Stimulated activated CD4-positive, alpha-beta T cell treated with anti-CD3 and anti-CD28 coated beads, Interleukin-4, amount 100 ng/mL, for 4 hours (primary cell): ENCODE results near the gene EIF4E1B.
A peak's percentile ranks its signal among the peaks of the same experiment; 100 is the strongest.

Experiments used
- DNase-seq, 2 experiments: peaks; one replicate each; pipeline ENCODE4 v3.0.0-alpha.2; 2020

EIF4E1B gene

DNA sequence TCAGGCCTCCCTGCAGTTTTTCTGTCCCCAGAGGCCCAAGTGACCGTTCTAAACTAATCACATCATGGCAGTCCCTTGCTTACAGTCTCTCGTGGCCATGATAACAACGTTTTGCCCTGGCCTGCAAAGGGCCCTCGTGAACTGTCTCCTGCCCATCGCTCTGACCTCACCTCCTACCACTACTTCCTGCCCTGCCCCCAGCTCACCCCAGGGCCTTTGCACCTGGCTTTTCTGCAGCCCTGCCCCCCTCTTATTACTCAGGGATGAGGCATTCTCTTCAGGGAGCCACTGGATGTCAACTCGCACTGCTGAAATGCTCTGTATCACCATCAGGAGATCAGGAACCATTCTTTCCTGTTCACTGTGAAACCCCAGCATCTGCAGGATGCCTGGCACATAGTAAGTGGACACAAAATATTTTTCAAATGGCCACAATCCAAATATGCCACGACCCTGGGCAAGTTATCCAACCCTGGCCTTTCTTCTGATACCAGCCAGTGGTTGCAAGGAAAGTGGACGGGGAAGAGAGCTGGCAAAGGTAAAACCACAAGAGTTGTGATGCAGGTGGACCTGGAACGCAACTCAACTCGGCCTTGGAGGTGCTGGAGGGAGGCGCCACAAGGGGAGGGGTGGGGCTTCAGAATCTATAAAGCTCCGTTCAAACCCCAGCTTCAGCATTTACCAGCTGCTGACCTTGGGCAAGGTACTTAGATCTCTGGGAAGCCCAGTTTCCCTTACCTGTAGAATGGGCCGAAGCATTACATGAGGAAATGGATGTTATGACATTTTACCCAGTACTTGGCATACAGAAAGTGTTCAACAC lies 1.9 kb upstream of the EIF4E1B start:
- no peak for DNase-seq

DNA sequence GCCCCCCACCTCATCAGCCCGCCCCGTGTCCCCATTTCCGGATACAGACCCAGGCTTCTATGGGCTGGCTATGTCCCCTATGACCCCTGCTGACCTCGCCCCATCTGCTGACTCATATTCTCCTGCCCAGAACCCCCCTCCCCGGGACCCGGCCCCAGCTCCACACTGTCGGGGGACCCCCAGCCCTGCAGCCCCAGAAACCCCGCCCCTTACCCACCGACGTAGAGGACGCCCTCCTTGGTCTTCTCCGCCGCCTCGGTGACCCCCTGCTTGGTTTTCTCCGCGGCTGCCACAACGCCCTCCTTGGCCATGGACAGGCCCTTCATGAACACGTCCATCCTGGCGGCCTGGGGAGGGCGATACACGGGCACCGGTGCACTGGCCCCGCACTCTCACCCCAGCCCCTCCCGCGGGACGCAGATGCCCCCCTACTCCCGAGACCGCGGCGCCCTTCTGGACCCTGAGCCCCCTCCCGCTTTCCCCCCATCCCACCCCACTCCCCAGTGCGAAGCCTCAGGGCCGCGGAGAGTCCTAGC lies 1.1 kb upstream of the EIF4E1B start:
- DNase-seq = no peak

DNA sequence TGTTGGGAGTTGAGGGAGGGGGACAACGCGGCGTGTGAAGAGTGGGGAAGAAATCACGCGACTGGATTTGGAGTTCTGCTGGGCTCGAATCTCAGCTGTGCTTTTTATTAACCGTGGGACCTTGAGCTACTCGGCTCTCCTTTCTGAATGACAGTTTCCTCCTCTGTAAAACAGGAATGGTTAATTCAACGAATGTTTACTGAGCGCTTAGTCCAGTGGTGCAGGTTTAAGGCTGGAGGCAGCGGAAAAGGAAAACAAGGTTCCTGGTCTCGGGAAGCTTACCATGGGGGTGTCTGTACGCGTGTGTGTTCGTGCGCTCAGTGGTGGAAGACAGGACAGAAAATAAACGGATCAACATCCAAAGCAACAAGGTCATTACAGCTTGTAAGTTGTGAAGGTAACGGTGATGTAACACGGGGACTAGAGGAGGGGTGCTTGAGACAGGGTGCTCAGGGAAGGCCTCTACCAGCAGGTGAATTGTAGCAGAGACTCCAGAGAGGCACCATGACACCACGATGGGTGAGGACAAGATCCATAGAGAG lies 277 bp downstream of the EIF4E1B start:
- no peak for DNase-seq

DNA sequence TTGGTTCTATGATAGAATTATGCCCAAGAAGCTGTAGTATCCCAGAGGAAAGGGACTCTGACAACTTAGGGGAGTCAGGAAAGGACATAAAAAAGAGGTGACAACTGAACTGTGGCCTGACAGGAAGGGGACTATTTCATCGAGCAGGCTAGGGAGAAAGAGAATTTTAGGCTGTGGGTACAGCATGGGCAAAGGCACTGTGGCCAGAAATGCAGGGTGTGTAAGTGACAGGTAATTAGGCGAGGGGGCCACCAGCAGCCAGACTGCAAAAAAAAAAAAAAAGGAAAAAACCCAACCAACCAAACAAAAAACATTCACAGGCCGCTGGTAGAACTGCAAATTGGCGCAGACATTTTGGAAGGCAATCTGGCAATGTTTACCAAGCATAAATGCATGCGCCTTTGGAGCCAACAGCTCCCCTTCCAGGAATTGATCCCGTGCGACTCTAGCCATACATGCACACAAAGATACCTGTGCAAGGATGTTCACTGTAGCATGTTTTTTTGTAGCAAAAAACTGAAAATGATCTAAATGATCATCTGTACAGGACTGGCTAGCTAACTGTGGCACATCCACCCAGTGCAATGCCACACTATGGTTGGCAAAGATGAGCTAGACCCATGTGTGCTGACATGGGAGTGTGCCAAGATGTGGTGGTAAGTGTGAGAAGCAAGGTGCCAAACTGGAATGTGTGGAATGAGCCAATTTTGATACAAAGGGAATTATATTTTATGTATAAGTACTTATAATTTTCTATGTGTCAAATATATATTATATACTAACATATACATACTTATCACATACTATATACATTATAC lies 1.1 kb downstream of the EIF4E1B start:
- DNase-seq = no peak

DNA sequence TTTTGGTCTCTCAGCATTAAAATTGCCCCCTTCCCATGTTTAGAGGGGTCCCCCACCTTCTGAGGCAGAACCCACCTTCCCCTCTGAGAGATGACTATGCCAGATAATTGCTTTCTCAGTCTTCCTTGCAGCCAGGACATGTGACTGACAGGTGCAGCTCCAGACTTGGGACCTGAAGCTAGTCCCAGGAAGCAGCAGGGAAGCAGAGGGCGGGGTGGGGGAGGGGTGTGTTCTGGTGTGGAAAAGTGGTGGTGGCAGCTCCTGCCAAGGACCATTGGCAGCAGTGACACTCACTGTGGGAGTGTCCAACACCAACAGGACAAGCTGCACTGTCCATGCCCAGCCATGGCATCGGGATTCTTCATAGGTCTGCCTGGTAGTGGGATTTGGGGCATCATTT lies 2.3 kb downstream of the EIF4E1B start:
- no peak for DNase-seq

DNA sequence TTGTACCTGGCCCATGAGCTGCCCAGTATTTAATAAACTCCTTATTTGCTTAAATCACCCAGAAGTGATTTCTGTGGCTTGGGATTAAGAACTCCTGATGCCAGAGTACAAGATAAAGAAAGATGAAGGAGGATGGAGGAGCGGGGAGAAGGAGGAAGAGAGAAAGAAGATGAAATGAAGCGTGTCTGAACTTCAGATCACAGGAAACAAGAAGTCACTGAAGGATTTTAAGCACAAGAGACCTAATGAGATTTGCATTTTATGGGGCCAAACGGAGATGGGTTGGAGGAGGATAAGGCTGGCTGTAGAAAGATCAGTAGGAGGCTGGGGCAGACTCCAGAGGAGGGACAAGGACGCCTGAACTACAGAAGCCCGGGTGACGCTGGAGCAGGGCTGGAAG lies 3.1 kb downstream of the EIF4E1B start:
- no peak for DNase-seq

DNA sequence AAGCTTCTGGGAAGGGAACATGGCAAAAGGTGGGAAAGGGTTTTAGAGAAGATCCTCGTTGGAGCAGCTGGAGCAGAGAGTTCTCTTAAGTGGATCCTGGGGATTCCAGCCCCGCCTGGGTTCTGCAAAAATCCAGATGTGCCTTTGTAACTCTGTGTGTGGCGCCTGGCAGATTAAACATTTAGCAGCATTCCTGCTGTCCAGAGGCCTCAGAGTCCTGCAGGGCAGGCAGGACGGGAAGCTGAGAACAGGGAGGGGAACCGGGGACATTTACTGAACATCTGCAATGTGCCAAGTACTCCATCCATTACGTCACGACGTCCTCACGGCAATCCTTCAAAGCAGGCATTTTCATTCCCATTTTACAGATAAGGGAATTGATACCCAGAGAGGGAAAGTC lies 6.0 kb downstream of the EIF4E1B start:
- DNase-seq = no peak

DNA sequence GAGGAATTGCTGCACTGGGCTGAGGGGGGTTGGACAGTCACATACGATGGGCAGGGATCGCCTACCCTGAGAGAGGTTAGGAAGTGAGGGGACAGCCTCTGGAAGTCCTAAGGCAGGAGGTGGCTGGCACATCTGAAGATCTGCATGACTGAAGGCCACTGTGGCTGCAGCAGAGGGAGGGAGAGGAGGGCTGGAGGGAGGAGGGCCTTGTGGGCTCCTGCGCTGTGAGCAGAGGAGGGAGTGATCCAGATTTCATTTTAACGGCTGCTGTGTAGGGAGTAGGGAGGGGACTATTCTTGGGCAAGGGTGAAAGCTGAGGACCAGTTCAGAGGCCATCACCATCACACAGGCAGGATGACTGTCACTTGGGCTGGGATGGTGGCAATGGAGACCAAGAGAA lies 7.1 kb downstream of the EIF4E1B start:
- no peak for DNase-seq

DNA sequence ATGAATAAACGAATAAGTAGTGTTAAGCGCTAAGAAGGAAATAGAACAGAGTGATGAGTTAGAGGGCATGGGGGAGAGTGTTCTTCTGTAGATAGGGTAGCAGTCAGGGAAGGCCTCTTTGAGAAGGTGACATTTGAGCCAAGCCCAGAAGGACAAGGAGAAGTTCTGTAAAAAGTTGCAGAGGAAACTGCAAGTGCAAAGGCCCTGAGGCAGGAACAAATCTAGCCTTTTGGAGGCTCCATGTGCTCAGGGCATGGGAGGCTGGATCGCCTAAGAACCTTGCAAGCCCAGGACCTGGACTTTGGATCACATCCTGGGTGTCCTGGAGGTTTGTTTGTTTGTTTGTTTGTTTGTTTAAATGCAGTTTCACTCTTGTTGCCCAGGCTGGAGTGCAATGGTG lies 8.0 kb downstream of the EIF4E1B start:
- DNase-seq = no peak

DNA sequence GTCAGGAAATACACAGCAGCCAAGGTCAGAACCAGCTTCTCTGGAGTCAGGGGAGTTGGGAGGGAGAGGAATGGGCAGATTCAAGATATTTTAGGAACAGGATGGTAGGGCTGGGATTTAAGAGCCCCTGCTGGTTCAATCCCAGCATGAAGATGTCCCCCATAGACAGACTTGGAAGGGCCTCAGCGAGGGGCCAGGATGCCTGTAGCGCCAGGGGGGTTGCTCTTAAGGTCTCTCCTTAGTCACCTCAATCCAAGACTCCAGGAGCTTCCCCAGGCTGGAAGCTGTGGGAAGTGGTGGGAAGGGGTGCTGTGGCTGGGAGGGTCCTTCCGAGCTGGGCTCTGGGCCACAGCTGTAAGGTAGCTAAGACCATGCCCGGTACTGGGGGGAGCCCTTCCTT lies 8.7 kb downstream of the EIF4E1B start:
- no peak for DNase-seq

DNA sequence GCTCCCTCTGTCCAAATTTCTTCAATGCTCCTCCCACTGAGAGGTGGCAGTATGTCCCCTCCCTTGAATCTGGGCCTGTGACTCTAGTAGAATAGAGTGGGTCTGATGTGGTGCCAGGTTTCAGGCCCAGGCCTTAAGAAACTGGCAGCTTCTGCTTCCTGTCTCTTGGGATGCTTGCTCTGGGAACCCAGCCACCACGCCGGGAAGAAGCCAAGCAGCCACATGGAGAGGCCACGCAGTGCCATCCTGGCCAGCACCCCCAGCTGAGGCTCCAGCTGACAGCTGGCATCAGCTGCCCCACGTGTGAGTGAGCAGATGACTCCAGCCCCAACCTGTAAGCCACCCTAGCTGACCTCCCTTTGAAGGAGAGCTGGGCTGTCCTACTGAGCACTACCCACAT lies 9.5 kb downstream of the EIF4E1B start:
- no peak for DNase-seq

DNA sequence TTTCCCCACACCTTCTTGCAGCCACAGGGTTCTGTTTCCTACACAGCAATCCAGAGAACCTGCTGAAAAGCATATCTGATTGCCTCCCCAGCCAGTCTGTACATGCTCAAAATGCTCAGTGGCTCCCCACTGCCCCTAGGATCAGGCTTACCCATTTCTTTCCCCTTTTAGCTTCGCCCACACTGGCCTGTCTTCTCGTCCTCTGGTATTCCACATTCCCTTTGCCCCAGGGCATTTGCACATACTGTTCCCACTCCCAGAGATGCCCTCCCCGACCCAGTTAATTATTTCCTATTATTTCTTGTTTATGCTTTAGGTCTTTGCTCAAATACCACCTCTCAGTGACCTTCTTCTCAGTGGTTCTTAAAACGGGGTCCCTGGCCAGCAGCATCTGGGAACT lies 10.1 kb downstream of the EIF4E1B start:
- DNase-seq = no peak

DNA sequence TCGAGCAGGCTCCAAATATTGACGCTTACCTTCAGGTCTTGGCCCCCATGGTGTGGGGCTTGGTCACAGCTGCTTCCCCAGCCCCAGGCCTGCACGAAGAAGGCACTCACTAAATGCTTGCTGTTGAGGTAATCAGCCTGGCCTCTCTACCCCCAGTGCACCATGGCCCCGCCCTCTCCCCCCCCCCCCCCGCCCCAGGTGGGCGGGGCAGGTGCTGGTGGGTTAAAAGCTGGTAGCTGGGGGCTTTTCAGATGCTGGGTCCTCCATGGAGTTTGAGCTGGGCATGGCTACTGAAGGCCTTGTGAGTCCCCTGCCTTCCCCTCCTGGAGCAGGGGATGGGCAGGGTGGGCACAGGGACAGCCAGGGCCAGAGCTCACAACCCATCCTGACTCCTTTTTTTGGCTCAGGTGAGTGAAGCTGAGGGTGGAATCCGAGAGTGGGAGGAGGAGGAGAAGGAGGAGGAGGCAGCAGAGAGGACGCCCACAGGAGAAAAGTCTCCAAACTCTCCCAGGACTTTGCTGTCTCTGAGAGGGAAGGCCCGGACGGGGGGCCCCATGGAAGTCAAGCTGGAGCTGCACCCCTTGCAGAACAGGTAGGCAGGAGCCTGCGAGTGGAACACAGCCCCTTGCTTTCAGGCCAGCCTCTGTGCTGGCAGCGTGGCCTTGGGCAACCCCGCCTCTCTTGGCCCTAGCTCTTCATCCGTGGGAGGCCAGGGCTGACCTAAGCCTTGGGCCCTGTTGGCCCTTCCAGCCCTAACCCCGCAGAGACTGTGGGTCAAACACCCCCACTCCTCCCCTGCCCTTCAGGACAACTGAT lies 12.4 kb downstream of the EIF4E1B start:
- DNase-seq = no peak

DNA sequence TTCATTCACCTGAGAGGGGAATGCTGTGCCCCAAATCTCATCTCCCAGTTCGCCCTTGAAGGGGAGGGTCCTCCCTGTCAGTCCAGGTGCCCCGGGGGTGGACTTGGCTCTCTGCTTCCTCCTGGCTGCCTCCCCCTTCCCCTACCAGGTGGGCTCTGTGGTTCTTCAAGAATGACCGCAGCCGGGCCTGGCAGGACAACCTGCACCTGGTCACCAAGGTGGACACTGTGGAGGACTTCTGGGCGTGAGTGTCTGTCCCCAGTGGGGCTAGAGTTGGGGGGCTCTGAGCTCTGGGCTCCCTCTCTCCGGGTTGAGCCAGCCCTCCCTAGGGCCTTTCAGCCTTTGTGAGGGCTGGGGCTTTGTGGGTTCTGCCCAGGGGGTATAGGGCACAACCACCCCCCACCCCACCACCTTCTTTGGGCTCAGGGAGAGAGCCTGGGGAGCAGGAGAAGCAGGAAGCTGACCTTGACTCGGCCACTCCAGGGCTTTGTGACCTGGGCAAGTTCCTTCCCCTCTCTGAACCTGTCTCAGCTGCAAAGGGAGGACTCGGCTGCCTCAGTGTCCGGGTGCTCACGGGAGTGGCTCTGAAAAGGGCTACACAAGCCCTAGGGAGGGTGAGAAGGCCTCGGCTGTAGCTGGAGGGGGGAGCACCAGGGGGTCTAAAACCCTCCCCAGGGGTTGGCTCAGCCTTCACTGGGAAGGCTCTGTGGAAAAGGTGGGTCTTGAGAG lies 13.2 kb downstream of the EIF4E1B start:
- no peak for DNase-seq

DNA sequence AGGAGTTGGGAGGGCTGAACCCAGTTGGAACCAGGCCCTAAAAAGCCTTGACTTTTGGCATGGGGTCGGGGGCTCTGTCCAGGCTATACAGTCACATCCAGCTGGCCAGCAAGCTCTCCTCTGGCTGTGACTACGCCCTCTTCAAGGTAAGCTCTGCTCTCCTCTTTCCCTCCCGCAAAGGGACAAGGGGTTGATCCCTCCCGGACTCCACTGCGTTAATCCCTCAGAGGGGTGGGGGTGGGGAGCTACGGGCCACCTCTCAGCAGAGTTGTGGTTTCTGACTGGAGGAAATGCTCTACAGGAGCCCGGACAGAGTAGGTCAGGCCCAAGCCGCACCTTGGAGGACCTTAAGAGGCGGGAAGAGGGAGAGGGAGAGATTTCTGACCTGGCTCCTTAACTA lies 13.8 kb downstream of the EIF4E1B start:
- DNase-seq = no peak

DNA sequence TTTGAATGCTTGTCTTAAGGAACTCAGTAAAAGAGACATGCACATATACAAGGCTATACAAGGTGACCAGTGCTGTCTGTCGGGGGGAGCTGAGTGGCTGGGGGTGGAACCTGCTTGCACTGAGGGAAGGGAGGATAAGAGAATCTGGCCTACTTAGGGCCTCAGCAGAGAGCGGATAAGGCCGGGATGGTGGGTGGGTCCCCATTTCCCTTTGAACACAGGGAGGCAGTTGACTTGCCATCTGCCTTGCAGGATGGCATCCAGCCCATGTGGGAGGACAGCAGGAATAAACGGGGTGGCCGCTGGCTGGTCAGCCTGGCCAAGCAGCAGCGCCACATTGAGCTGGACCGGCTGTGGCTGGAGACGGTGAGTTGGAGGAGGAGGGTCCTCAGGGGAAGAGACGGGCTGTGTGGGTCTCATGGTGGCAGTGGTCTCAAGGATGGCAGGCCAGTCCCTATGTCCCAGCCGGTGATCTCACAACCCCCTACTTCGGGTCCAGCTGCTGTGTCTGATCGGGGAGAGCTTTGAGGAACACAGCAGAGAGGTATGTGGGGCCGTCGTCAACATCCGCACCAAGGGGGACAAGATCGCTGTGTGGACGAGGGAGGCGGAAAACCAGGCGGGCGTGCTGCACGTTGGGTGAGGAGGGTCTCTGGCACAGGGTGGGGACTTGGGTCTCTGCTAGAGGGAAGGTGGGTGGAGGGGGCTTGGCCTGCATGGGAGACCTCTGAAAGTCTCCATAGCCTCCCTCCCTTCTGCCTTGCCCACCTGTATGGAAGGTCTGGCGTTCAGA lies 14.6 kb downstream of the EIF4E1B start:
- DNase-seq = no peak

DNA sequence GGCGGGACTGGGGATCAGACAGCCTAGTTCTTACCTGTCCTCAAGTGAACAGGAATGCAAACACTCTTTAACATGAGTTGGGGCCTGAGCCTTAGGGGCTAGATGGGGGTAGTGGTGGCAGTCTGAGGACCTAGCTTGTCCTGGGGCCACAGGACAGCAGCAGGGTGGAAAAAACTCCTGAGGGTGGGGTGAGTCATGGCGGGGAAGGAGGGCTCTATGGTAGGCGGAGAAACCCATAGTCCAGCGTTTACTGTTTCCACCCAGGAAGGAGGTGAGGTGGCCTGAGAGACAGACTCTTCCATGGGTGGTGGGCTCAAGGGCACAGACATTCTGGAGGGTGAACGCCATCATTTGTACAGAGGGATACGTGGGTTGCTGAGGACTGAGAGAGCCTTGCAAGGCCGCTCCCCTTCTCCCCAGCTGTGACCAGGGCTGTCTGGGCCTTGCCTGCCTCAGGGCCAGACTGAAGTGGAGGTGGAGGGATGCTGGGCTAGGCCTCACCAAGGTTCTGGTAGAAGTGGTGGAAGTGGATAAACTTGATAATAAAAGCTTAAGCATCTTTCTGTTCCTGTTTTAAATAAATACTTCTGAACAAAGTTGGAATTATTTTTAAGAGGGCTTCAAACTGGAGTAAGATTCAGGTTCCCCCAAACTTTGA lies 15.7 kb downstream of the EIF4E1B start:
- DNase-seq = no peak

DNA sequence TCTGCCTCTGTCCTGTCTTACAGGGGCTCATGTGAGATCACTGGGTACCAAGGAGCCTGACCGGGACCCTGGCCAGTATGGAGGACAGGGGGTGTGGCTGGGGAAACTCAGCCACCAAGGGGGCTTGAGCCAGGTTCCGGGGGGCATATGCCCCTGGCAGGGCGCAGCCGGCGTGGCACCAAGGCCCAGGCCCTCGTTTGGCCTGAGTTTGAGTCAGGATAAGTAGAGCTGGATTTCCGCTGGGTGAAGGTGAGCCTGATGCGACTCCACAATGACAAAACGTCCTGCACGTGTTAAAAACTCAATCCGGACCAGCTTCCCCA lies 16.2 kb downstream of the EIF4E1B start:
- DNase-seq = no peak

DNA sequence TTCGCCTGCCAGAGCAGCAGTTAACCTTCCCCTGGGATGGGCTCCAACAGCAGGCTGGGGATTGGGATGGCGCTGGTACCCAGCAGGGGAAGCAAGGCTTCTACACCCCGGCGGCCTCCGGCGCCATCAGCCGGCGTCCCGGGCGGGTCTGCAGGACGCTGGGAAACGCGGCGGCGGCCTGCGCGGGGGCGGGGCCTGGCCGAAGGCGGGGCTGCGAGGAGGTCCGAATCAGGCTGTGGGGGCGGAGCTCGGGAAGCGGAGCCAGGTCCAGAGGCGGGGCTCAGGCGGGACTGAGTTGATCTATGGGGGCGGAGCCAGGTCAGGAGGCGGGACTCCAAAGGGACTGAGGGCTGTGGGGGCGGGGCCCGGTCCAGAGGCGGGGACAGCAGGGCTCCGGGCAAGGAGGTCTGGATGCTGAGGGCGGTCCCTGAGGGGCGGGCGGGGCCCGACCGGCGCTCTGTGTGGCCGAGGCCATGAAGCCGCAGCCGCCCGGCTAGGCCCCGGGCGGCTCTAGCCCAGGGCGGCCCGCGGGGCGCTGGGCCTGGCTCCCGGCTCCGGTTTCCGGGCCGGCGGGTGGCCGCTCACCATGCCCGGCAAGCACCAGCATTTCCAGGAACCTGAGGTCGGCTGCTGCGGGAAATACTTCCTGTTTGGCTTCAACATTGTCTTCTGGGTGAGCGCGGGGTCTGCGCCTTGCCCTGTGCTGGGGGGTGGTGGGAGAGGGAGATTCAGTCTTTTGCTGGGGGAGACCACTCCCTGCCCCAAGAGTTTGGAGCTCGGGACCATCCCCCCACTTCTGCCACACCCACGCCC lies 16.8 kb downstream of the EIF4E1B start, which contains the start of gene TSPAN17:
TSS of gene TSPAN17 (plus strand) at position 455 of the 813 bp plus-strand sequence. CDS start at position 587, 132 bp downstream.
- DNase-seq = peak; percentile 94 to 99
